NCI-H748 (cell line): ENCODE data around the gene SLBP.

Source experiments
- DNase-seq: peaks from one replicate; lab custom pipeline; 2025; ENCODE audit not compliant: unreplicated experiment; lab: John Stamatoyannopoulos, UW

SLBP gene

DNA sequence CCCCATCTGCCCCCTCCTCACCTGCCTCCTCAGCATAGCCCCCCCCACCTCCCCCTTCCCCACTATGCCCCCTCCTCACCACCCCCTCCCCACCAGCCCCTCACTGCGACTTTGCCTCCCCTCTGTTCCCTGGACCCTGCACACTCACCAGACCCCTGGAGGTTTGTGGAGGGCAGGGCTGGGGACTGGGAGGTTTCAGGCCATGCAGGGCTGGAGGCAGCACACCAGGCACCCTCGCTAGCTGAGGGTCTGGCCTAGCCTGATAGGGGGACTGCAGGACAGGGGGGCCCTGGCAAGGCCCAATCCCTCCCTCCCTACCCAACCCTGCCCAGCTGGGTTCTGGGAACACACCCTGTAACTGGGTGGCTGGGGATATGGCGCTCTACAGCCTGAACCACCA lies 37.3 kb upstream of the SLBP start:
- DNase-seq = no peak

DNA sequence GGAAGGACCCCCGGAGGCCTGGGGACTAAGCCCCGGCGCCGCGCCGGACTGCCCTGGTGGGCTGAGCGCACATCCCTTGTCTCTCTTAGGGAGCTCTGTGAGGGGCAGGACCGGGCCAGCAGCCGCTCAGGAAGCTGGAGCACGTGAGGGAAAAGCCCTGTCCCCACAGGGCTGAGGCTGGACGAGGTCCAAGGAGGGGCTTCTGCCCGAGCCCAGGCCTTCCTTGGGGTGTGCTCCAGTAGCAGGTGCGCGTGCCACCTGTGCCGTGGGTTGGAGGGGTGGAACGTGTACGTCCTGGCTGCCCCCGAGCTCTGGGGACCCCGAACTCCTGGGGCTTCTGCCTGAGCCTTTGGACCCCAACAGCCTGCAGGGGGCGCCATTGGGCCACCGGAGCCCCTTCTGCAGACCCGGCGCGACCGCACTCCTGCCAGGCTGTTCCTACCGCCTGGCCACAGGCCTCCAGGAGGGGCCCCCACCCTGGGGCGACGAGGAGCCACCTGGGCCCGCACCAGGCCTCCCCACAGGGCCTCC lies 36.4 kb upstream of the SLBP start:
- peak; percentile 49 for DNase-seq

DNA sequence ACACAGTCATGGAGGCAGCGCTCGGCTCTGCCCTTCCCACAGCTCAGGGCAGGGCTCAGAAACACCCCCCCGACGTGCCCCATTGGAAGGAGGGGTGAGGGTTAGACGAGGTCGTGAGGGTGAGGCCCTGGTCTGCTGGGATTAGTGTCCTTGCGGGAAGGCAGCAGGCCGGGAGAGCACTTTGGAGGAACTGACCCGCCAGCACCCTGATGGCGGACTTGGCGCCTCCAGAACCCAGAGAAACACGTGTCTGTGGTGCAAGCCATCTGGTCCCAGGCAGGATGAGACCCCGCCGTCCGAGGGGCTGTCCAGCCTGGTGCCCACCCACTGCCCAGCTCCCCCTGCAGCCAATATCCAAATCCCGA lies 35.5 kb upstream of the SLBP start:
- DNase-seq = no peak

DNA sequence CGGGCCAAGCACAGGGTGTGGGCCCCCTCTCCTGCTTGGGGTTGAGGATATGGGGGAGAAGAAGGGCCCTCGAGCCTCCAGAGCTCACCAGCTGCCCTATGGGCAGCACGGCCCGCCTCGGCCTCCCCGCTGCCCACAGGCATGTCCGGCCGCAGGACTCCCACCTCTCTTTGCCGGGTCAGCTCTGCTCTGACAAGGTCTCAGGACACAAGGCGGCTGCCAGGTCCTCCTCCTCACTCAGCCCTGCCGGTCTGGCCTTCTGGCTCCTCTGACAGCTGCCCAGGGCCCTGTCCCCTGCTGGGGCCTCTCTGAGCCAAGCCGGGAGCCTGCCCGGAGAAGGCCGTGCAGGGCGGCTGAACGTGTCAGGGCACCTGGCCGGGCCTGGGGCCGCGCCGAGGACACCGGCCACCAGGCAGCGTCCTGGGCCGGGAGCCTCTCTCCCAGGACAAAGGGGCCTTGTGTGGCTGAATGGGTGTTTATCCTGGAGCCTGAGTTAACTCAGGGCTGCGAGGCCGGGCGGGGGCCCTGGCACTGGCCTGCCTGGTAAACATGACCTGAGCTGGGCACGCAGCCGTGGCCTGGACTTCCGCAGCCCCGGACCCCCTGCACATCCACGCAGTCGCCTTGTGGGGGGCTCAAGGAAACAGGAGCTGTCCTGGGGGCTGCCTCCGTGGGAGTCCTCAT lies 34.9 kb upstream of the SLBP start:
- DNase-seq = no peak

DNA sequence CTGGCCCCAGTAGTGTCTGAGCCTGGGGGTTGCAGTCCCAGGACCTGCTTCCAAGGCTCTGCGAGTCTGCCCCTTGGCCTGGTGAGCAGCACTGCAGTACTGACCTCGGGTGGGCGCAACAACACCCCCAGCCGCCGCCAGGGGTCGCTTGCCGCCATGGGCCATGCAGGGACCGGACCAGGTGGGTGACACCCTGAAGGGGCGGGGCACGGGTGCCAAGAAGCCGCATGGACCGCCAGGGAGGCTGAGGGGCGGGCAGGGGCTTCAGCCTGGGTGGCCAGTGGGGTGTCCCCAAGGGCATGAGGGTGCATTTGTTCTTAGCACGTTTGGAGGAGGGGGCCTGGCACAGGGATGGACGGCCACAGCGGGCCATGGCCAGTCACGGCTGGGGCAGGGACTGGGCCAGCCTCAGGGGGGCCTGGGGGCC lies 34.2 kb upstream of the SLBP start:
- DNase-seq = peak; percentile 44

GRCh38 chr4:1745697-1746096 lies 33.6 kb upstream of the SLBP start:
- no peak for DNase-seq

GRCh38 chr4:1745165-1745564 lies 33.0 kb upstream of the SLBP start:
- no peak for DNase-seq

DNA sequence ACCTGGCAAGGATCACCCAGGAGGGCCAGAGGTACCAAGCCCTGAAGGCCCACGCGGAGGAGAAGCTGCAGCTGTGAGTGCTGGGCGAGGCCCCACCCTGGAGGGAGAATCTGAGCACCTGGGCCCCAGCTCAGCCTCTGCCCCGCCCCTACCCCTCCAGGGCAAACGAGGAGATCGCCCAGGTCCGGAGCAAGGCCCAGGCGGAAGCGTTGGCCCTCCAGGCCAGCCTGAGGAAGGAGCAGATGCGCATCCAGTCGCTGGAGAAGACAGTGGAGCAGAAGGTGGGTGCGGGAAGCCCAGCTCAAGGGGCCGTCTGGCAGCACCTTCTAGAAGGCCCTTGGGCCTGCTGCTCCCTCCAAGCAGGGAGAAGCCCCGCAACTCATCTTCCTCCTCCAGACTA lies 32.4 kb upstream of the SLBP start:
- DNase-seq = no peak

DNA sequence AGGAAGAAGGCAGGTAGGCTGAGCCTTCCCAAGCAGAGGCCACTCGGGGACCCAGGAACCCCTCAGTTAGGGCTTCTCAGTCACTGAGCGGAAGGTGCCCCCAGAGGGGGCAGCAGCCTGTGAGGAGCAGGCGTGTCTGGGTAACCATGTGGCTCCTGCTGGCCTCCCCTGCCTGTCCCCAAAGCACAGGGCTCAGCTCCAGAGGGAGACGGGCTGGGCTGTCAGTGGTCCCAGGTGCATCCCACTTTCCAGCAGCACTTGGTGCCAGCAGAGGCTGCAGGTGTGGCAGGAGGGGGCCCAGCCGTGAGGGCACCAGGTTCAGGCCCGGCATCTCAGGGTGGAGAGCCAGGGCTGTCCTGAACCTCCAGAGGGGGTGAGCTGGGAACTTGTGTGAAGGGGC lies 31.9 kb upstream of the SLBP start:
- DNase-seq = no peak

DNA sequence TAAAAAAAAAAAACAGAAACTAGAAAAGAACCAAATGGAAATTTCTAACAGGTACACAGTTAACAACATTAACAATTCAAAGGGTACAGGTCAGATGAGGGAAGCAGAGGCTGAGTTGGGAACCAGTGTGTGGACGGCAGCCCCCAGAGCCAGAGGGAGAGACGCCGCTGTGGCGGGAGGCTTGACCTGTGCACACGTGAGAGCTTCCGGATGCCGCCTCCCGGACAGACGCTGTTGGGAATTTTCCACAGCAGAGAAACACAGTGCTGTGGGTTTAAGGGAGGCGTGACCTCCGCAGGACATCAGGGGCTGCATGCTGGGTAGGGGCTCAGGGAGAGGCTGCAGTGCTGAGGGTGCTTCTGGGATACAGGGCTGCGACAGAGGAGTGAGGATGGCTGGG lies 31.4 kb upstream of the SLBP start:
- DNase-seq = no peak

DNA sequence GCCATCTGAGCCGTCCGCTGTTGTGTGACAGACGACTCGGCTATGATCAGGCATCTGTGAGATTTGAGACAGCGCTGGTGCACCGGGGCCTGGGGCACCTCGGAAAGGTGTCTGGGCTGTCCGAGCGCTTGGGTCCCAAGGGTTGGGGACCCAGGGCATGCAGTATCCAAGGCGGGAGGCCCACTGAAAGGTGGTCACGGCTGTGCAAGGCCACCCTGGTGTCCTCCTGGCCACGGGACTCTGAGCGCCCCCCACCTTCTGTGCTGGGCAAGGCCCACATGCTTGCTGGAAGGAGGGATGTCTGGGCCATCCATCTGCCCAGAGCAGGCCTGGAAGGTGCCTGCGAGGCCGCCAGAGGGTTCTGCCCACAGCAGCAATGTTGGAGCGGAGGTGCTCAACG lies 29.1 kb upstream of the SLBP start:
- no peak for DNase-seq

DNA sequence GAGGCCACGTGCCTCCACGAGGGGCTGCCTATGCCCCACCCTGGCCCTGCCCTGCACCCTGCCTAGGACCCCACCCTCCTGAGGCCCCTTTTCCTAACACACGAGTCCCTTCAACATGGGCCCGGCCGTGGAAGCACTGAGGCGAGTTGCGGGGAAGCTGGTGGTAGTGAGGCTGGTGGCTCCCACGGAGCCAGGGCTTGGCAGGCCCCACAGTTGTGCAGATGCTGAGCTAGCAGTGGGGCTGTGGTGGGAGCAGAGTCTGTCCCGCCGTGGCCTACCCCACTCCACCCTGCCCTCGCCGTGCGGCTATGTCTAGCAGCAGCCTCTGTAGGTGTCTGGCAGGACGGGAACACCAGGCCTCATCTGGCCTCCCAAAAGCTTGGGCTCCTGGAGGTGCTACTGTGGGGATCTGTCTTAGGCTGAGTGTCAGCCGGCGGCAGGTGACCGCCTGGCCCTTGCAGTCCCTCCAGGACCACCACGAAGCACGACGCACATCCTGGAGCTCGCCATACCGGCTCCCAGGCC lies 28.0 kb upstream of the SLBP start:
- no peak for DNase-seq

- no peak for DNase-seq
These were observed 27.2 kb upstream of the SLBP start for GRCh38 chr4:1739358-1739757.

DNA sequence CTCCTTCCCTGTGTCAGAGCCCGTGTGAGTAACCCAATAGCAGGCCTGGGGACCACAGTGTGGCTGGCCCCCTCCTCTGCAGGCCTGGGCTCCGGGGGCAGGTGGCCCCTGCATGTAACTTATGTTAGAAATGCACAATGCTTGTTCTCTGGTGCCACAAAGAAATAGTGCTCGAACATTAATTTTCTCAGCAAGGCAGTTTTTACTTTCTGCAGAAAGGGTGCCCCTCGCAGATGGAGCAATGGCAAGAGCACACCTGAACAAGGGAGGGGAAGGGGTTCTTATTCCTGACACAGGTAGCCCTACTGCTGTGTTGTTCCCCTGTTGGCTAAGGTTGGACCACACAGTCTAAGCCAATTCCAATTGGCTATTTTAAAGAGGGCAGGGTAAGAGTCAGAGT lies 26.3 kb upstream of the SLBP start:
- DNase-seq = no peak

DNA sequence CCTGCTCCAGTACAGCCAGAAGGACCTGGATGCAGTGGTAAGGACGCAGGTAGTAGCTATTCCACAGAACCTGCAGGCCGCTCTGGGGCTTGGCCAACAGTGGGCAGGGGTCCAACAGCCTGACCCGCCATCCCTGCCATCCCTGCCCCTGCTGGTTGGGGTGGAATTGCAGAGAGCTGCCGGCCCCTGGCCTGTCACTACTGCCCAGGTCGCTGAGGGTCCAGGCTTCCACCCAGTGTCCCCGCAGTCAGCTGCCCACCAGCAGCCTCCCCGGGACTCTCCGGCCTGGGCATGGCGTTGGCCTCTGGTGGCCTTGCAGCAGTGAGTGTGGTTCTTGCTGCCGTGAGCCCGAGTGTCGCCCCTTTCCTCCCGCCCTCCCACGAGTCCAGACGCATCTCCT lies 25.5 kb upstream of the SLBP start:
- no peak for DNase-seq

GRCh38 chr4:1736812-1737211 lies 24.7 kb upstream of the SLBP start:
- DNase-seq = no peak

GRCh38 chr4:1735215-1735614 lies 23.1 kb upstream of the SLBP start:
- no peak for DNase-seq

- DNase-seq = no peak
These were observed 20.8 kb upstream of the SLBP start for GRCh38 chr4:1732911-1733310.

DNA sequence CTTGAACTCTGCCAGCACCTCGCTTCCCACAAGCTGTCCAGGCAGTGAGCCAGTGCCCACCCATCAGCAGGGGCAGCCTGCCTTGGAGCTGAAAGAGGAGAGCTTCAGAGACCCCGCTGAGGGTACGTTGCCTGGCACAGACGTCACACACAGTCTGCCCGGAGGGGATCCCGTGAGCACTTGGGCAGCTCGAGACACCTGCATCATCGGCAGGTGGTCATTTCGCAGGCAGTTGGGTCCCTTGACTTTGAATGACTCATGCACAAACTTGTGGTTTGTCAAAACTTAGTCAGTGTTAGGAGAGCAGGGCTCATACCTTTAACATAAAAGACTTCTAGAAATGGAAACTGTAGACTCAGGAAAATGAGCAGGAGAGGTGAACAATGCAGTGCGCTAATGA lies 19.1 kb upstream of the SLBP start:
- DNase-seq = no peak

DNA sequence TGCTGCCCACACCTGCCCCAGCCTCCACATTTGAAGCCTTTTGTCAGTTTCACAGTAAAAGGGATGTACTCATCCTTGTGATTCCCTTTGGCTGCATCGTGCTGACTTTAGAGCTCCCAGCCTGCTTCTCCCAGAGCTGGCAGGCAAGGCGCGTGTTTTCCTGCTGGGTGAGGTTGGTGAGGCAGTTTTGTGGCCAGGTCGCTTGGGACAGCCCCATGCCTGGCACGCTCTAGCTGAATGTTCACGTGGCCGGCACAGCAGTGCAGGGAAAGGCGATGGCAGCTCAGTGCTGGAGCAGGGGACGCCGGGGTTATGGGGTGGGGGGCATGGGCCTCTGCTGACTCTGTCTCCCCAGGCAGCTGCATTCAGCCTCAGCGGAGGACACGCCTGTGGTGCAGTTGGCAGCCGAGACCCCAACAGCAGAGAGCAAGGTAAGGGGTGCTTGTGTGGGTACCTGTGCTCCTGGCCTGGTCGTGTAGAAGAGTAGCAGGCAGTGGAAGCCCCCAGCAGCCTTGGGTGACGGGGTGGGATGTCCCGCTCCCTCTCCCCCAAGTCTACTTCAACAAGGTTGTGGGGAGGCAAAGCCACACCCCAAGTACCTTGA lies 18.5 kb upstream of the SLBP start:
- DNase-seq = no peak

DNA sequence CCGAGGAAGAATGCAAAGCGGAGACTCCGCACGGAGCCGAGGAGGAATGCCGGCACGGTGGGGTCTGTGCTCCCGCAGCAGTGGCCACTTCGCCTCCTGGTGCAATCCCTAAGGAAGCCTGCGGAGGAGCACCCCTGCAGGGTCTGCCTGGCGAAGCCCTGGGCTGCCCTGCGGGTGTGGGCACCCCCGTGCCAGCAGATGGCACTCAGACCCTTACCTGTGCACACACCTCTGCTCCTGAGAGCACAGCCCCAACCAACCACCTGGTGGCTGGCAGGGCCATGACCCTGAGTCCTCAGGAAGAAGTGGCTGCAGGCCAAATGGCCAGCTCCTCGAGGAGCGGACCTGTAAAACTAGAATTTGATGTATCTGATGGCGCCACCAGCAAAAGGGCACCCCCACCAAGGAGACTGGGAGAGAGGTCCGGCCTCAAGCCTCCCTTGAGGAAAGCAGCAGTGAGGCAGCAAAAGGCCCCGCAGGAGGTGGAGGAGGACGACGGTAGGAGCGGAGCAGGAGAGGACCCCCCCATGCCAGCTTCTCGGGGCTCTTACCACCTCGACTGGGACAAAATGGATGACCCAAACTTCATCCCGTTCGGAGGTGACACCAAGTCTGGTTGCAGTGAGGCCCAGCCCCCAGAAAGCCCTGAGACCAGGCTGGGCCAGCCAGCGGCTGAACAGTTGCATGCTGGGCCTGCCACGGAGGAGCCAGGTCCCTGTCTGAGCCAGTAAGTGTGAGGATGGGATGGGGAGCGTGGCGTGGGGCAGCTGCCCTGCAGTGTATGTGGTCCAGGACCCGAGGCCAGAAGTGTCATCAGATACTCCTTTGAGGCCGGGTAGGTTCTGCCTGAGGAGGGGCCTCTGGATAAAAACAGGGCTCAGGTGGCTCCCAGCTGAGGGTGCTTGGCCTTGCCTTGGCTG lies 16.2 kb upstream of the SLBP start:
- no peak for DNase-seq
